IPS DF 6.9 (cell line): ENCODE measurements around the gene NOLC1.

Experiments used
- DNase-seq: peaks from one replicate; pipeline ENCODE4 v3.0.0-alpha.2; 2013; ENCODE audit warnings: low read depth, low spot score
- H3K27ac ChIP-seq: one replicate; pipeline ENCODE4 v1.5.1; 2013; ENCODE audit warnings: low read length, control low read depth
- H3K27me3 ChIP-seq: 2 replicates; pipeline ENCODE4 v1.6.1; 2013; ENCODE audit warnings: mild to moderate bottlenecking, low read length; ENCODE audit not compliant: control insufficient read depth, insufficient read depth
- H3K36me3 ChIP-seq: 2 replicates; pipeline ENCODE4 v1.6.1; 2013; ENCODE audit warnings: low read length; ENCODE audit not compliant: control insufficient read depth, insufficient read depth
- H3K4me1 ChIP-seq: 2 replicates; pipeline ENCODE4 v1.6.1; 2013; ENCODE audit warnings: low read length; ENCODE audit not compliant: control insufficient read depth, insufficient read depth
- H3K4me3 ChIP-seq: 2 replicates; pipeline ENCODE4 v1.5.1; 2013; ENCODE audit warnings: mild to moderate bottlenecking, low read length
- H3K9me3 ChIP-seq: 2 replicates; pipeline ENCODE4 v1.6.1; 2013; ENCODE audit warnings: low read length, inconsistent platforms; ENCODE audit not compliant: control insufficient read depth, insufficient read depth
- WGBS: extraction: QIAGEN DNeasy Blood & Tissue Kit; methylation state at CpG from one replicate; pipeline ENCODE4 v1.1.7; 2013; ENCODE audit warnings: mixed read lengths, missing lambda C conversion rate; ENCODE audit not compliant: insufficient read length, insufficient coverage; 5-methylcytosine and 5-hydroxymethylcytosine counted together

The NOLC1 gene

GRCh38 chr10:102123223-102123622, 29.0 kb upstream of the NOLC1 start:
- H3K27me3 ChIP-seq: no peaks in the 10 kb centered on the region
- H3K36me3 ChIP-seq: no peaks in the 10 kb centered on the region
- no CpG with 5 or more reads among the region's 3 CpGs for WGBS
- H3K4me1 ChIP-seq: peaks cover 12% of the 10 kb centered on the region
- H3K4me3 ChIP-seq: no peak overlapping the region
- no peak for DNase-seq
- H3K9me3 ChIP-seq: no peaks in the 10 kb centered on the region
- H3K27ac ChIP-seq: no peak overlapping the region

- H3K4me1 ChIP-seq: 0 out of 2 replicates have a peak, but pooled peaks cover 3% of the 10 kb centered on the region
- no peak overlapping the region for H3K4me3 ChIP-seq
- H3K27ac ChIP-seq: no peak overlapping the region
- no CpG with 5 or more reads among the region's 8 CpGs for WGBS
- H3K27me3 ChIP-seq: no peaks in the 10 kb centered on the region
- no peak for DNase-seq
- H3K9me3 ChIP-seq: no peaks in the 10 kb centered on the region
- H3K36me3 ChIP-seq: no peaks in the 10 kb centered on the region
Measured at GRCh38 chr10:102131286-102132170, 20.7 kb upstream of the NOLC1 start.

GRCh38 chr10:102132193-102132562, 20.0 kb upstream of the NOLC1 start:
- Histone ChIP-seq H3K27ac (no peak overlapping the region), H3K4me1 (0 out of 2 replicates have a peak, but pooled peaks cover 3% of the 10 kb centered on the region)

GRCh38 chr10:102132563-102133372, 19.4 kb upstream of the NOLC1 start, which contains the start of gene PPRC1:
TSS of gene PPRC1 (plus strand) at chr10:102133040. CDS start at chr10:102133069, 29 bp downstream.
- peaks cover 3% of the 10 kb centered on the region; the same call in 1 of the 2 replicates for H3K36me3 ChIP-seq
- WGBS: no CpG with 5 or more reads among the region's 64 CpGs

More at GRCh38 chr10:102132193-102132562, 20.0 kb upstream of the NOLC1 start:
- no peak for DNase-seq
- Histone ChIP-seq H3K36me3 (no peaks in the 10 kb centered on the region), H3K4me3 (peak overlapping the region; percentile 68; the same call in 1 of the 2 replicates), H3K27me3 (no peaks in the 10 kb centered on the region), H3K9me3 (no peaks in the 10 kb centered on the region)
- WGBS: no CpG with 5 or more reads among the region's 8 CpGs

GRCh38 chr10:102133373-102134195, 18.6 kb upstream of the NOLC1 start:
- no peaks in the 10 kb centered on the region for H3K9me3 ChIP-seq
- peak overlapping the region; percentile 68 for H3K4me3 ChIP-seq
- peaks cover 10% of the 10 kb centered on the region; the same call in 1 of the 2 replicates for H3K36me3 ChIP-seq
- no peaks in the 10 kb centered on the region for H3K27me3 ChIP-seq
- no CpG with 5 or more reads among the region's 48 CpGs for WGBS
- no peak overlapping the region for H3K27ac ChIP-seq
- 0 out of 2 replicates have a peak, but pooled peaks cover 3% of the 10 kb centered on the region for H3K4me1 ChIP-seq
- DNase-seq: no peak

More at GRCh38 chr10:102132563-102133372, 19.4 kb upstream of the NOLC1 start, which contains the start of gene PPRC1:
- Histone ChIP-seq H3K4me1 (0 out of 2 replicates have a peak, but pooled peaks cover 3% of the 10 kb centered on the region), H3K27me3 (no peaks in the 10 kb centered on the region), H3K27ac (no peak within 1 kb of the TSS), H3K9me3 (no peaks in the 10 kb centered on the region), H3K4me3 (peak within 1 kb of the TSS; percentile 68)
- DNase-seq: peak; percentile 98

GRCh38 chr10:102134416-102134815, 17.8 kb upstream of the NOLC1 start:
- Histone ChIP-seq H3K36me3 (peaks cover 17% of the 10 kb centered on the region), H3K27ac (no peak overlapping the region), H3K9me3 (no peaks in the 10 kb centered on the region), H3K27me3 (no peaks in the 10 kb centered on the region), H3K4me3 (peak overlapping the region; percentile 68; the same call in 1 of the 2 replicates), H3K4me1 (0 out of 2 replicates have a peak, but pooled peaks cover 3% of the 10 kb centered on the region)
- no peak for DNase-seq
- no CpG with 5 or more reads among the region's 2 CpGs for WGBS

- Histone ChIP-seq H3K36me3 (peaks cover 32% of the 10 kb centered on the region), H3K4me1 (0 out of 2 replicates have a peak, but pooled peaks cover 3% of the 10 kb centered on the region), H3K27me3 (no peaks in the 10 kb centered on the region), H3K9me3 (no peaks in the 10 kb centered on the region), H3K4me3 (no peak overlapping the region), H3K27ac (no peak overlapping the region)
- no peak for DNase-seq
- WGBS: no CpG with 5 or more reads among the region's 7 CpGs
Measured at GRCh38 chr10:102135956-102136526, 16.1 kb upstream of the NOLC1 start.

GRCh38 chr10:102139281-102140110, 12.7 kb upstream of the NOLC1 start:
- WGBS: no CpG with 5 or more reads among the region's 15 CpGs

GRCh38 chr10:102140218-102140617, 12.0 kb upstream of the NOLC1 start:
- no peaks in the 10 kb centered on the region for H3K27me3 ChIP-seq
- H3K27ac ChIP-seq: no peak overlapping the region
- no peaks in the 10 kb centered on the region for H3K4me1 ChIP-seq
- H3K36me3 ChIP-seq: peaks cover 54% of the 10 kb centered on the region
- no peak overlapping the region for H3K4me3 ChIP-seq
- no CpG with 5 or more reads among the region's 4 CpGs for WGBS
- H3K9me3 ChIP-seq: no peaks in the 10 kb centered on the region
- DNase-seq: no peak

More at GRCh38 chr10:102139281-102140110, 12.7 kb upstream of the NOLC1 start:
- no peak overlapping the region for H3K4me3 ChIP-seq
- H3K9me3 ChIP-seq: no peaks in the 10 kb centered on the region
- H3K27ac ChIP-seq: no peak overlapping the region
- H3K4me1 ChIP-seq: 0 out of 2 replicates have a peak, but pooled peaks cover 1% of the 10 kb centered on the region
- no peak for DNase-seq
- H3K27me3 ChIP-seq: no peaks in the 10 kb centered on the region
- H3K36me3 ChIP-seq: peaks cover 52% of the 10 kb centered on the region
